ENCODE measurements around the gene DDX49.
A peak's percentile ranks its signal among the peaks of the same experiment; 100 is the strongest.

Gene DDX49, protein sequence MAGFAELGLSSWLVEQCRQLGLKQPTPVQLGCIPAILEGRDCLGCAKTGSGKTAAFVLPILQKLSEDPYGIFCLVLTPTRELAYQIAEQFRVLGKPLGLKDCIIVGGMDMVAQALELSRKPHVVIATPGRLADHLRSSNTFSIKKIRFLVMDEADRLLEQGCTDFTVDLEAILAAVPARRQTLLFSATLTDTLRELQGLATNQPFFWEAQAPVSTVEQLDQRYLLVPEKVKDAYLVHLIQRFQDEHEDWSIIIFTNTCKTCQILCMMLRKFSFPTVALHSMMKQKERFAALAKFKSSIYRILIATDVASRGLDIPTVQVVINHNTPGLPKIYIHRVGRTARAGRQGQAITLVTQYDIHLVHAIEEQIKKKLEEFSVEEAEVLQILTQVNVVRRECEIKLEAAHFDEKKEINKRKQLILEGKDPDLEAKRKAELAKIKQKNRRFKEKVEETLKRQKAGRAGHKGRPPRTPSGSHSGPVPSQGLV

DNA sequence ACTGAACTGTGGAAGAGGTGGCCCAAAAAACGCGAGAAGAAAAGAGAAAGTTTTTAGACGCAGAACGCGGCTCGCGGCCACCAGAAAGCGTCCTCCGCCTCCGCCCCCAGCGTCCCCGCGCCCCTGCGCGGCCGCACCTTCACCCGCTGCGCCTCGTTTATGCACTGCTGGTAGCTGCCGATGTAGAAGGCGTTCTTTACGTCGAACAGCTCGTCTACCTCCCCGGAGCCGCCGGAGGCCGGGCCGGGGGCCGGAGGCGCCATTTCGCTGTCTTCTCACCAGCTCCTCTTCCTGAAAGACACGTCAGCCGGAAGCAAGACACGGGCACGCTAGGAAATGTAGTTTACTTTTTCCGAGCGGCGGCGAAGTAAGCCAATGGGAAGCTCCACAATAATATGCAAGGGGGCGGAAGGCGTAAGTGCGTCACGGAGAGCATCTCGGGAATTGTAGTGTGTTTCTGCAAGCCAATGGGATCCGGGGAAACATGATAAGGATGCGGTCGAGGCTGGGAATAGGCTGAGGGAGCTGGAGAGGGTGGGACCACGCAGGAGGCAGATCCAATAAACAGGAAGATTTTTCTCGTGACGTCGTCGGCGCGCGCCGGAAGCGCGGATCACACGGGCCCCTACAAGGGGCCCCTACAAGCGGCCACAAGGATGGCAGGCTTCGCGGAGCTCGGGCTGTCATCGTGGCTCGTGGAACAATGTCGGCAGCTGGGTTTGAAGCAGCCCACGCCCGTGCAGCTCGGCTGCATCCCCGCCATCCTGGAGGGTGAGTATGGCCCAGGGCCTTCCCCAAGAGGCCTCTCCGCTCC, at the start of gene DDX49, which contains the start of gene COPE:
DDX49 (plus strand) TSS at position 630 of the 814 bp plus-strand sequence; CDS start at position 657, 27 bp downstream.
COPE (minus strand) TSS at position 302 of the 814 bp plus-strand sequence; CDS start at position 263, 39 bp downstream.
- H3K27me3 ChIP-seq (ENCODE audit: insufficient read depth, low read depth, severe bottlenecking), result no peaks in the 10 kb centered on the region
- TF ChIP-seq, protein P1, sequence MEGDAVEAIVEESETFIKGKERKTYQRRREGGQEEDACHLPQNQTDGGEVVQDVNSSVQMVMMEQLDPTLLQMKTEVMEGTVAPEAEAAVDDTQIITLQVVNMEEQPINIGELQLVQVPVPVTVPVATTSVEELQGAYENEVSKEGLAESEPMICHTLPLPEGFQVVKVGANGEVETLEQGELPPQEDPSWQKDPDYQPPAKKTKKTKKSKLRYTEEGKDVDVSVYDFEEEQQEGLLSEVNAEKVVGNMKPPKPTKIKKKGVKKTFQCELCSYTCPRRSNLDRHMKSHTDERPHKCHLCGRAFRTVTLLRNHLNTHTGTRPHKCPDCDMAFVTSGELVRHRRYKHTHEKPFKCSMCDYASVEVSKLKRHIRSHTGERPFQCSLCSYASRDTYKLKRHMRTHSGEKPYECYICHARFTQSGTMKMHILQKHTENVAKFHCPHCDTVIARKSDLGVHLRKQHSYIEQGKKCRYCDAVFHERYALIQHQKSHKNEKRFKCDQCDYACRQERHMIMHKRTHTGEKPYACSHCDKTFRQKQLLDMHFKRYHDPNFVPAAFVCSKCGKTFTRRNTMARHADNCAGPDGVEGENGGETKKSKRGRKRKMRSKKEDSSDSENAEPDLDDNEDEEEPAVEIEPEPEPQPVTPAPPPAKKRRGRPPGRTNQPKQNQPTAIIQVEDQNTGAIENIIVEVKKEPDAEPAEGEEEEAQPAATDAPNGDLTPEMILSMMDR (IDR thresholded peaks at IDR 0.05; ENCODE audit: low read depth, low read length), result no peak
- peak within 1 kb of the TSS; percentile 60 for H3K4me3 ChIP-seq (ENCODE audit: low read depth, low read length)
- peak; percentile 97 for DNase-seq
- H3K27ac ChIP-seq, result peak within 1 kb of the TSS; percentile 81
- H3K36me3 ChIP-seq, result peaks cover 33% of the 10 kb centered on the region
- H3K9me3 ChIP-seq (ENCODE audit: severe bottlenecking), result no peaks in the 10 kb centered on the region

DNA sequence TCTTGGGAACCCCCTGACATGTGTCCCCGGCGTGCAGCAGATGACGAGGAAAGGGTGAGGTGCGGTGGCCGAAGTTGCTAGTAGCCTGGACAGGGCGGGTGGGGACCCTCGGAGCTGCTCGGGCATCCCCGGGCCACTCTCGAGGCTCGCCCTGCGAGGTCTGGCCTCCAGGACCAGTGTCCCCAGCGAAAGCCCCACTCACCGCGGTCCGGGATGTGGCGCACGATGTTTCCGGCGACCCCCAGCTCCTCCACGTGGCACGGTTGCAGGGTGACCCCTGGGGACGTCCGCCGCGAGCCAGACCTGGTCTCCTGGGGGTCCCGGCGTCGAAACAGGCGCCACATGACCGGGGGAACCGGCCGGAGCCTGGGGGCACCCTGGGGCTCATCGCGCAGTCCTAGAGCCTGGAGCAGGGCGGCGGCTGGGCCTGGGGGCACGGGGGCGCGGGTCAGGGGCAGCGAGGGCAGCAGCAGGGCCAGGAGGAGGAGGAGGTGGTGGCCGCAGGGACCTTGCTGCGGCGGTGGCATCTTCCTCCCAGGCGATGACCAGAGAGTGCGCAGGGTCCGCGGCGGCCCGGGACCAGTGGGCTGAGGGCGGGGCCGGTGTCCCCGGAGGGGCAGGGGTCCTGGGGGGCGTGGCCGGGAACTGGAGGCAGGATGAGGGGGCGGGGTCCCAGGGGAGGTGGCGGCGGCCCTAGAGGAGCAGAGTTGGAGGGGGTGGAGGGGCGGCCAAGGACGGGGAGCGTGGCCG, 49.6 kb upstream of the DDX49 start:
- Histone ChIP-seq H3K4me3 (ENCODE audit: low read depth, low read length) (no peak overlapping the region), H3K9me3 (ENCODE audit: severe bottlenecking) (no peaks in the 10 kb centered on the region), H3K27ac (no peak overlapping the region), H3K27me3 (ENCODE audit: insufficient read depth, low read depth, severe bottlenecking) (no peaks in the 10 kb centered on the region), H3K36me3 (peaks cover 45% of the 10 kb centered on the region)
- no peak for DNase-seq
- TF ChIP-seq, protein P1 (IDR thresholded peaks at IDR 0.05; ENCODE audit: low read depth, low read length), result no peak

DNA sequence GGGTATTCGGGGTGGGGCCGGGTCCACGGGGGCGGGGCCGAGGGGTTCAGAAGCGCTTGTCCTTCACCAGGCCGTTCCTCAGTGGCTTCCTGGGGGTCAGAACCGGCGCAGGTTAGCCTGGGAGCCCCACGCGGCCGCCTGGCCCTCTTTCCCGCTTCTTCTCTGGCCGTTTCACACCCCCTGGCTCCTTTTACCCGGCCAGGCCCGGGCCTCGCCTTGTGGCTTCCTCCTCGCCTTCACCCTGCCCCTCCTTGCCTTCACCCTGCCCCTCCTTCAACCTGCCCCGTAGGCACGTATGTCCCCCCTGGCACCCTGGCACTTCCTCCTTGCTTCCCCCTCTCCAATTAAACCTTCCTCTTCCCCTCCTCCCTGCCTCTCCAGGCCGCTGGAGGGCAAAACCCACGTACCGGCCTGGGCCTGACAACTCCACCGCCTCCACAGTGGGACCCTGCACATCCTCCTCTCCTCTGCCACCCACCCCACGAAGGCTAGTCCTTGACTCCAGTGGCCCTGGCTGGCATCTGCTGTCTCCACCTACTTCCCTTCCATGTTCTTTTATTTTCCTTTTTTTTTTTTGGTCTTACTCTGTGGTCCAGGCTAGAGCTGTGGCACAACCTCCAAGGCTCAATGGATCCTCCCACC, 48.9 kb upstream of the DDX49 start:
- H3K4me3 ChIP-seq (ENCODE audit: low read depth, low read length), result no peak overlapping the region
- DNase-seq, result no peak
- H3K9me3 ChIP-seq (ENCODE audit: severe bottlenecking), result no peaks in the 10 kb centered on the region
- H3K27me3 ChIP-seq (ENCODE audit: insufficient read depth, low read depth, severe bottlenecking), result no peaks in the 10 kb centered on the region
- peaks cover 39% of the 10 kb centered on the region for H3K36me3 ChIP-seq
- peak overlapping the region; percentile 64 for H3K27ac ChIP-seq
- TF ChIP-seq, protein P1 (IDR thresholded peaks at IDR 0.05; ENCODE audit: low read depth, low read length), result no peak

DNA sequence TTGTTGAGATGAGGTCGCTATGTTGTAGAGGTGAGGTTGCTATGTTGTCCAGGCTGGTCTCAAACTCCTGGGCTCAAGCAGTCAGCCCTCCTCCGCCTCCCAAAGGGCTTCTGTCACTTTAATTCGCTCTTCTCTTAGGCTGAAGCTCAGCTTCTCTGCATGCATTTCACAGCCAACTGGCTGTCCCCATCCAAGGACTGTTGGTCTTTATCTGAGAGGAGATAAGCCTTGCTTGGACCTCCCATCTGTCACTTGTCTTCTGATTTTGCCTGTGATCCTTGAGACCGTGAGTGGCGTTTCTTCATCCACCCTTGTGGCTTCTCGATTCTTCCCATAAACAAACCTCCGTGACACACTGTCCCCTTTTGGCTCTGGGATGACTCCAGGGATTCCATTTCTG, 48.0 kb upstream of the DDX49 start:
- Histone ChIP-seq H3K27ac (peak overlapping the region; percentile 64), H3K4me3 (ENCODE audit: low read depth, low read length) (no peak overlapping the region), H3K27me3 (ENCODE audit: insufficient read depth, low read depth, severe bottlenecking) (no peaks in the 10 kb centered on the region), H3K36me3 (peaks cover 37% of the 10 kb centered on the region), H3K9me3 (ENCODE audit: severe bottlenecking) (peaks cover under 1% of the 10 kb centered on the region)
- DNase-seq, result peak; percentile 83
- TF ChIP-seq, protein P1 (IDR thresholded peaks at IDR 0.05; ENCODE audit: low read depth, low read length), result no peak

DNA sequence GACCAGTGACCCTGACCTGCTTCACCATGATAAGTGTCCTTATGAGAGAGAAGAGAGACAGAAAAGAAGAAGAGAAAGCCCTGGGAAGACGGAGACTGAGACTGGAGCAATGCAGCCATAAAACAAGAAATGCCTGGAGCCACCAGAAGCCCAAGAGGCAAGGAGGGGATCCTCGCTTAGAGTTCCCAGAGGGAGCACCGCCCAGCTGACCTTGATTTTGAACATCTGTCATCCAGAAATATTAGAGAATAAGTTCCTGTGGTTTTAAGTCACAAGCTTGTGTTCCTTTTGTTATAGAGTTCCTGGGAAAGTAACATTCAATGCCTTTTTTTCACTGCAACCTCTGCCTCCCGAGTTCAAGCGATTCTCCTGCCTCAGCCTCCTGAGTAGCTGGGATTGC, 43.8 kb upstream of the DDX49 start:
- Histone ChIP-seq H3K9me3 (ENCODE audit: severe bottlenecking) (peaks cover 9% of the 10 kb centered on the region), H3K4me3 (ENCODE audit: low read depth, low read length) (no peak overlapping the region), H3K36me3 (peaks cover 45% of the 10 kb centered on the region), H3K27me3 (ENCODE audit: insufficient read depth, low read depth, severe bottlenecking) (no peaks in the 10 kb centered on the region), H3K27ac (no peak overlapping the region)
- no peak for DNase-seq
- TF ChIP-seq, protein P1 (IDR thresholded peaks at IDR 0.05; ENCODE audit: low read depth, low read length), result no peak

Data from WERI-Rb-1 (cell line).